Gastrocnemius medialis (tissue), 4 donors: ENCODE measurements around the gene WWP2. TPM values are rescaled to one million over a fixed set of nuclear protein-coding genes. Genes with fewer than 3 reads are reported as not detected.

Experiments
- ATAC-seq, 2 donors: fragments of 150-250 bp; one replicate each; pipeline ENCODE4 v1.9.1; 2016
- DNase-seq, 2 donors: peaks; one replicate each; pipeline ENCODE4 v3.0.0-alpha.2; 2019
- H3K27ac ChIP-seq, 4 donors: fragments of 200-600 bp; sonication (generic); 1 replicate in 1 of 4; 2 replicates in 3 of 4; pipeline ENCODE4 v1.5.1; 2016 to 2018; ENCODE audit warnings: mild to moderate bottlenecking in 2 of 4, moderate library complexity in 1 of 4
- H3K27me3 ChIP-seq, 3 donors: fragments of 200-600 bp; sonication (generic) in 2 of 3; 1 replicate in 1 of 3; 2 replicates in 2 of 3; pipeline versions ENCODE4 v1.5.1 to v1.6.0; 2016 to 2019; ENCODE audit warnings: mild to moderate bottlenecking in 1 of 3, moderate library complexity in 1 of 3
- H3K36me3 ChIP-seq, 2 donors: fragments of 200-600 bp; sonication (generic) in 1 of 2; one replicate each; pipeline ENCODE4 v1.5.1; 2017 to 2018
- H3K4me1 ChIP-seq, 2 donors: fragments of 200-600 bp; sonication (generic) in 1 of 2; one replicate each; pipeline ENCODE4 v1.5.1; 2016 to 2017; ENCODE audit warnings: mild to moderate bottlenecking in 2 of 2
- H3K4me3 ChIP-seq, 4 donors: fragments of 200-600 bp; sonication (generic) in 3 of 4; 1 replicate in 1 of 4; 2 replicates in 3 of 4; pipeline ENCODE4 v1.5.1; 2016 to 2019; ENCODE audit warnings: mild to moderate bottlenecking in 2 of 4
- H3K9me3 ChIP-seq, 3 donors: fragments of 200-600 bp; sonication (generic) in 2 of 3; 1 replicate in 1 of 3; 2 replicates in 2 of 3; pipeline ENCODE4 v1.5.1; 2016 to 2019
- CTCF ChIP-seq, 5 experiments: fragments of 450-650 bp in 3 of 5; fragments of 200-600 bp in 2 of 5; sonication (generic) in 2 of 5; IDR thresholded peaks in 4 of 5; conservative IDR thresholded peaks in 1 of 5; 1 replicate in 4 of 5; 2 replicates in 1 of 5; pipeline ENCODE4 v1.5.1; 2016 to 2019; ENCODE audit warnings: antibody characterized with exemption in 5 of 5, mild to moderate bottlenecking in 3 of 5, moderate library complexity in 3 of 5
- POLR2A ChIP-seq, 2 donors: fragments of 450-650 bp; IDR thresholded peaks; one replicate each; pipeline ENCODE4 v1.6.1; 2017; ENCODE audit warnings: antibody characterized with exemption in 2 of 2, mild to moderate bottlenecking in 2 of 2, moderate library complexity in 2 of 2
- in situ Hi-C, 4 donors: fragments of 200-750 bp; cut with MboI; loops; one replicate each; pipeline versions ENCODE4 v1.15.0 to v1.8.0; 2017; ENCODE audit warnings: low sequenced_read_pairs in 4 of 4
- intact Hi-C: fragments of 100-400 bp; cut with DNase I; formaldehyde crosslinking; loops from one replicate; pipeline ENCODE4 v1.15.1; 2023; ENCODE audit warnings: low total_unique reads
- total RNA-seq, 4 donors: library from RNA; depleted of rRNA; stranded (reverse); fragments of >200 nt; gene quantifications; one replicate each; pipeline versions ENCODE4 v1.1.0 to v1.2.3, GENCODE V29; 2016

WWP2 gene
- total RNA-seq, 4 donors from 2014 or later, result 29.4 to 35.6 (median 31.8) TPM

- H3K36me3 ChIP-seq, result no peaks in the 10 kb centered on the region
- peaks cover 30 to 33% of the 10 kb centered on the region in 2 donors for H3K4me1 ChIP-seq
- intact Hi-C loops (no loop called here), in situ Hi-C loops (loop anchor here in 1 of 4 donors (10.0 kb wide), 1 partner anchor 50 kb away; no protein-coding TSS in a partner anchor)
- no peak for DNase-seq
- no peak overlapping the region for H3K4me3 ChIP-seq
- no peaks in the 10 kb centered on the region for H3K27me3 ChIP-seq
- no peak overlapping the region for H3K27ac ChIP-seq
- no peaks in the 10 kb centered on the region for H3K9me3 ChIP-seq
- TF ChIP-seq CTCF (IDR thresholded peaks at IDR 0.05 in 4 of 5, conservative IDR thresholded peaks at IDR 0.05 in 1 of 5) (no peak), POLR2A (IDR thresholded peaks at IDR 0.05) (no peak)
- no peak for ATAC-seq
Measured at GRCh38 chr16:69845181-69845580, 83.0 kb downstream of the WWP2 start.

GRCh38 chr16:69847643-69848042 is 85.5 kb downstream of the WWP2 start:
- intact Hi-C loops (no loop called here), in situ Hi-C loops (loop anchor here in 1 of 4 donors (10.0 kb wide), 1 partner anchor 53 kb away; no protein-coding TSS in a partner anchor)
- H3K27me3 ChIP-seq, result no peaks in the 10 kb centered on the region
- no peak for DNase-seq
- TF ChIP-seq POLR2A (IDR thresholded peaks at IDR 0.05) (no peak), CTCF (IDR thresholded peaks at IDR 0.05 in 4 of 5, conservative IDR thresholded peaks at IDR 0.05 in 1 of 5) (no peak)
- peaks cover 21 to 25% of the 10 kb centered on the region in 2 donors for H3K4me1 ChIP-seq
- H3K9me3 ChIP-seq, result no peaks in the 10 kb centered on the region
- no peak for ATAC-seq
- no peak overlapping the region for H3K4me3 ChIP-seq
- peak overlapping the region; percentile 68 to 82 (median 76) for H3K27ac ChIP-seq
- no peaks in the 10 kb centered on the region for H3K36me3 ChIP-seq

GRCh38 chr16:69848637-69849545 is 86.8 kb downstream of the WWP2 start:
- intact Hi-C loops (no loop called here), in situ Hi-C loops (loop anchor here in 1 of 4 donors (10.0 kb wide), 1 partner anchor 54 kb away; no protein-coding TSS in a partner anchor)
- H3K4me3 ChIP-seq, result peak overlapping the region; percentile 3 to 31 (median 16)
- TF ChIP-seq POLR2A (IDR thresholded peaks at IDR 0.05) (no peak), CTCF (IDR thresholded peaks at IDR 0.05 in 4 of 5, conservative IDR thresholded peaks at IDR 0.05 in 1 of 5) (no peak)
- DNase-seq (peak; percentile 69 to 82), ATAC-seq (peak; percentile 97 to 98)
- H3K27me3 ChIP-seq, result no peaks in the 10 kb centered on the region
- peaks cover 21 to 25% of the 10 kb centered on the region in 2 donors for H3K4me1 ChIP-seq
- no peaks in the 10 kb centered on the region for H3K9me3 ChIP-seq
- peak overlapping the region; percentile 68 to 82 (median 76) for H3K27ac ChIP-seq
- H3K36me3 ChIP-seq, result no peaks in the 10 kb centered on the region

- no peaks in the 10 kb centered on the region for H3K9me3 ChIP-seq
- no peaks in the 10 kb centered on the region for H3K36me3 ChIP-seq
- ATAC-seq (no peak), DNase-seq (no peak)
- no peaks in the 10 kb centered on the region for H3K27me3 ChIP-seq
- no peak overlapping the region for H3K4me3 ChIP-seq
- in situ Hi-C loops, result loop anchor here in 1 of 4 donors (10.0 kb wide), 1 partner anchor 57 kb away; no protein-coding TSS in a partner anchor
- no peak overlapping the region for H3K27ac ChIP-seq
- TF ChIP-seq CTCF (IDR thresholded peaks at IDR 0.05 in 4 of 5, conservative IDR thresholded peaks at IDR 0.05 in 1 of 5), result no peak
- no peak for TF ChIP-seq POLR2A (IDR thresholded peaks at IDR 0.05)
- intact Hi-C loops, result no loop called here
- H3K4me1 ChIP-seq, result peaks cover 25 to 29% of the 10 kb centered on the region in 2 donors
Measured at GRCh38 chr16:69851491-69852240, 89.5 kb downstream of the WWP2 start.
